ENCODE measurements around the gene SEMA6A. TPM values are rescaled to one million over a fixed set of nuclear protein-coding genes. Genes with fewer than 3 reads are reported as not detected.

The SEMA6A gene
- total and polyA plus RNA-seq, 9 of the 15 experiments (the other 6 are each of a cell fraction or from before 2014, with no cell fraction given) = 0.04 to 0.42 (median 0.18) TPM; not detected in 5

GRCh38 chr5:116510517-116510916 is 64.1 kb downstream of the SEMA6A start:
- Histone ChIP-seq H3K79me2 (ENCODE audit: control insufficient read depth, insufficient read depth, low read length) (no peaks in the 10 kb centered on the region), H4K20me1 (replicated peaks; ENCODE audit: control insufficient read depth, insufficient read depth, low read length) (no peaks in the 10 kb centered on the region), H3K4me2 (ENCODE audit: insufficient read depth, low read length) (no peak overlapping the region), H3K36me3 (ENCODE audit: control insufficient read depth, insufficient read depth, low read length) (no peaks in the 10 kb centered on the region), H2AFZ (ENCODE audit: low read depth, low read length) (no peak overlapping the region), H3K27me3 (ENCODE audit: control insufficient read depth in 2 of 2, insufficient read depth in 2 of 2, low read length in 2 of 2) (no peaks in the 10 kb centered on the region), H3K4me1 (replicated peaks in 1 of 2; ENCODE audit: control insufficient read depth in 2 of 2, insufficient read depth in 2 of 2, low read length in 2 of 2) (no peaks in the 10 kb centered on the region), H3K9me3 (replicated peaks; ENCODE audit: control insufficient read depth, insufficient read depth, low read depth, low read length) (no peaks in the 10 kb centered on the region), H3K9ac (ENCODE audit: insufficient read depth in 1 of 2, low read depth in 2 of 2, low read length in 2 of 2) (no peak overlapping the region), H3K4me3 (no peak overlapping the region), H3K27ac (ENCODE audit: extremely low read depth, low read depth, low read length) (no peak overlapping the region), H3K9me1 (ENCODE audit: control insufficient read depth, insufficient read depth, low read length) (no peaks in the 10 kb centered on the region)
- no TSS peak for BruUV-seq (replicated peaks)
- POLR2A ChIA-PET = no interaction called here
- FAIRE-seq (no peak), DNase-seq (ENCODE audit: extremely low read depth in 1 of 4, low spot score in 3 of 4) (no peak), ATAC-seq (no peak)
- CTCF ChIA-PET (ENCODE audit: low intra/inter-chr PET ratio) = no interaction called here
- intact Hi-C loops (cut with micrococcal nuclease) = no loop called here
- WGBS (ENCODE audit: insufficient coverage, low coverage, missing lambda C conversion rate) = 0% methylated on average over 1 of the region's 1 CpG
- in situ Hi-C loops (cut with MboI) = no loop called here
- TF ChIP-seq HDAC3 (IDR thresholded peaks at IDR 0.05; ENCODE audit: borderline replicate concordance, partially characterized antibody) (no peak), ZNF431 (CRISPR knock-in tag; IDR thresholded peaks at IDR 0.05) (no peak), U2AF2 (optimal IDR thresholded peaks at IDR 0.05; ENCODE audit: low read depth, low read length) (no peak), ZNF23 (CRISPR knock-in tag; IDR thresholded peaks at IDR 0.05) (no peak), NCOA2 (IDR thresholded peaks at IDR 0.05; ENCODE audit: partially characterized antibody in 2 of 2) (no peak), BRD4 (IDR thresholded peaks at IDR 0.05) (no peak), ATF3 (IDR thresholded peaks at IDR 0.05) (no peak), ATF3 (CRISPR knock-in tag; conservative IDR thresholded peaks at IDR 0.05) (no peak), SP1 (CRISPR knock-in tag; IDR thresholded peaks at IDR 0.05) (no peak), ZKSCAN1 (IDR thresholded peaks at IDR 0.05; ENCODE audit: low read depth, low read length) (no peak), KLF13 (tag; IDR thresholded peaks at IDR 0.05; ENCODE audit: borderline replicate concordance, low read depth) (no peak), ZEB2 (IDR thresholded peaks at IDR 0.05) (no peak), POLR2AphosphoS5 (IDR thresholded peaks at IDR 0.05; ENCODE audit: control insufficient read depth, insufficient read depth, low read depth, low read length) (no peak)
- TF ChIP-seq, protein P1, sequence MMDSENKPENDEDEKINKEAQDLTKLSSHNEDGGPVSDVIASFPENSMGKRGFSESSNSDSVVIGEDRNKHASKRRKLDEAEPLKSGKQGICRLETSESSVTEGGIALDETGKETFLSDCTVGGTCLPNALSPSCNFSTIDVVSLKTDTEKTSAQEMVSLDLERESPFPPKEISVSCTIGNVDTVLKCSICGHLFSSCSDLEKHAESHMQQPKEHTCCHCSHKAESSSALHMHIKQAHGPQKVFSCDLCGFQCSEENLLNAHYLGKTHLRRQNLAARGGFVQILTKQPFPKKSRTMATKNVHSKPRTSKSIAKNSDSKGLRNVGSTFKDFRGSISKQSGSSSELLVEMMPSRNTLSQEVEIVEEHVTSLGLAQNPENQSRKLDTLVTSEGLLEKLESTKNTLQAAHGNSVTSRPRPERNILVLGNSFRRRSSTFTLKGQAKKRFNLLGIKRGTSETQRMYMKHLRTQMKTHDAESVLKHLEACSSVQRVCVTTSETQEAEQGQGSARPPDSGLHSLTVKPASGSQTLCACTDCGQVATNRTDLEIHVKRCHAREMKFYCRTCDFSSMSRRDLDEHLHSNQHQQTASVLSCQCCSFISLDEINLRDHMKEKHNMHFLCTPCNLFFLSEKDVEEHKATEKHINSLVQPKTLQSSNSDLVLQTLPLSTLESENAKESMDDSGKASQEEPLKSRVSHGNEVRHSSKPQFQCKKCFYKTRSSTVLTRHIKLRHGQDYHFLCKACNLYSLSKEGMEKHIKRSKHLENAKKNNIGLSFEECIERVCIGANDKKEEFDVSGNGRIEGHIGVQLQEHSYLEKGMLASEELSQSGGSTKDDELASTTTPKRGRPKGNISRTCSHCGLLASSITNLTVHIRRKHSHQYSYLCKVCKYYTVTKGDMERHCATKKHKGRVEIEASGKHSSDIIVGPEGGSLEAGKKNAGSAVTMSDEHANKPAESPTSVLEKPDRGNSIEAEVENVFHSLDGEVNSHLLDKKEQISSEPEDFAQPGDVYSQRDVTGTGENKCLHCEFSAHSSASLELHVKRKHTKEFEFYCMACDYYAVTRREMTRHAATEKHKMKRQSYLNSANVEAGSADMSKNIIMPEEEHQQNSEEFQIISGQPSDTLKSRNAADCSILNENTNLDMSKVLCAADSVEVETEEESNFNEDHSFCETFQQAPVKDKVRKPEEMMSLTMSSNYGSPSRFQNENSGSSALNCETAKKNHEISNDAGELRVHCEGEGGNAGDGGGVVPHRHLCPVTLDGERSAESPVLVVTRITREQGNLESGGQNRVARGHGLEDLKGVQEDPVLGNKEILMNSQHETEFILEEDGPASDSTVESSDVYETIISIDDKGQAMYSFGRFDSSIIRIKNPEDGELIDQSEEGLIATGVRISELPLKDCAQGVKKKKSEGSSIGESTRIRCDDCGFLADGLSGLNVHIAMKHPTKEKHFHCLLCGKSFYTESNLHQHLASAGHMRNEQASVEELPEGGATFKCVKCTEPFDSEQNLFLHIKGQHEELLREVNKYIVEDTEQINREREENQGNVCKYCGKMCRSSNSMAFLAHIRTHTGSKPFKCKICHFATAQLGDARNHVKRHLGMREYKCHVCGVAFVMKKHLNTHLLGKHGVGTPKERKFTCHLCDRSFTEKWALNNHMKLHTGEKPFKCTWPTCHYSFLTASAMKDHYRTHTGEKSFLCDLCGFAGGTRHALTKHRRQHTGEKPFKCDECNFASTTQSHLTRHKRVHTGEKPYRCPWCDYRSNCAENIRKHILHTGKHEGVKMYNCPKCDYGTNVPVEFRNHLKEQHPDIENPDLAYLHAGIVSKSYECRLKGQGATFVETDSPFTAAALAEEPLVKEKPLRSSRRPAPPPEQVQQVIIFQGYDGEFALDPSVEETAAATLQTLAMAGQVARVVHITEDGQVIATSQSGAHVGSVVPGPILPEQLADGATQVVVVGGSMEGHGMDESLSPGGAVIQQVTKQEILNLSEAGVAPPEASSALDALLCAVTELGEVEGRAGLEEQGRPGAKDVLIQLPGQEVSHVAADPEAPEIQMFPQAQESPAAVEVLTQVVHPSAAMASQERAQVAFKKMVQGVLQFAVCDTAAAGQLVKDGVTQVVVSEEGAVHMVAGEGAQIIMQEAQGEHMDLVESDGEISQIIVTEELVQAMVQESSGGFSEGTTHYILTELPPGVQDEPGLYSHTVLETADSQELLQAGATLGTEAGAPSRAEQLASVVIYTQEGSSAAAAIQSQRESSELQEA (IDR thresholded peaks at IDR 0.05; ENCODE audit: low read depth) = no peak
- TF ChIP-seq, protein P2, sequence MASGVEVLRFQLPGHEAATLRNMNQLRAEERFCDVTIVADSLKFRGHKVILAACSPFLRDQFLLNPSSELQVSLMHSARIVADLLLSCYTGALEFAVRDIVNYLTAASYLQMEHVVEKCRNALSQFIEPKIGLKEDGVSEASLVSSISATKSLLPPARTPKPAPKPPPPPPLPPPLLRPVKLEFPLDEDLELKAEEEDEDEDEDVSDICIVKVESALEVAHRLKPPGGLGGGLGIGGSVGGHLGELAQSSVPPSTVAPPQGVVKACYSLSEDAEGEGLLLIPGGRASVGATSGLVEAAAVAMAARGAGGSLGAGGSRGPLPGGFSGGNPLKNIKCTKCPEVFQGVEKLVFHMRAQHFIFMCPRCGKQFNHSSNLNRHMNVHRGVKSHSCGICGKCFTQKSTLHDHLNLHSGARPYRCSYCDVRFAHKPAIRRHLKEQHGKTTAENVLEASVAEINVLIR (CRISPR knock-in tag; IDR thresholded peaks at IDR 0.05) = no peak

All from K562 (cell line).